Measurements from ENCODE around the gene VASP. TPM values are rescaled to one million over a fixed set of nuclear protein-coding genes. Genes with fewer than 3 reads are reported as not detected.

VASP gene
- total RNA-seq, 1 experiment from 2014 or later, result 102 TPM

DNA sequence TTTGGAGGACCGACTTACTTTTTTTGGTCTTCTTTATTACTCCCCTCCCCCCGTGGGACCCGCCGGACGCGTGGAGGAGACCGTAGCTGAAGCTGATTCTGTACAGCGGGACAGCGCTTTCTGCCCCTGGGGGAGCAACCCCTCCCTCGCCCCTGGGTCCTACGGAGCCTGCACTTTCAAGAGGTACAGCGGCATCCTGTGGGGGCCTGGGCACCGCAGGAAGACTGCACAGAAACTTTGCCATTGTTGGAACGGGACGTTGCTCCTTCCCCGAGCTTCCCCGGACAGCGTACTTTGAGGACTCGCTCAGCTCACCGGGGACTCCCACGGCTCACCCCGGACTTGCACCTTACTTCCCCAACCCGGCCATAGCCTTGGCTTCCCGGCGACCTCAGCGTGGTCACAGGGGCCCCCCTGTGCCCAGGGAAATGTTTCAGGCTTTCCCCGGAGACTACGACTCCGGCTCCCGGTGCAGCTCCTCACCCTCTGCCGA is 39.1 kb upstream of the VASP start:
- TF ChIP-seq EZH2 (IDR thresholded peaks at IDR 0.05; ENCODE audit: borderline replicate concordance, low read depth, low read length, poor library complexity, severe bottlenecking) (no peak), CTCF (conservative IDR thresholded peaks at IDR 0.05; ENCODE audit: low read depth, low read length) (no peak)
- CTCF ChIA-PET, result interaction anchor here (0.6 to 2.1 kb wide), 7 partner anchors 11 to 67 kb away, joined by 3 to 16 read pairs (median 5); no protein-coding TSS in a partner anchor
- POLR2A ChIA-PET (ENCODE audit: low non-redundant PET), result interaction anchor here (0.7 to 2.3 kb wide), 4 partner anchors 17 to 318 kb away, joined by 3 to 5 read pairs (median 3); no protein-coding TSS in a partner anchor
- intact Hi-C loops (cut with micrococcal nuclease; ENCODE audit: unreplicated experiment), result no loop called here
- Histone ChIP-seq H3K36me3 (ENCODE audit: insufficient read depth, low read length, poor library complexity, severe bottlenecking) (no peaks in the 10 kb centered on the region), H3K4me3 (ENCODE audit: low read depth, low read length, poor library complexity, severe bottlenecking) (peak overlapping the region; percentile 63), H3K27me3 (replicated peaks; ENCODE audit: insufficient read depth, low read depth, low read length, poor library complexity) (no peaks in the 10 kb centered on the region), H3K9me3 (ENCODE audit: low read depth, low read length, poor library complexity, severe bottlenecking) (no peaks in the 10 kb centered on the region), H3K27ac (ENCODE audit: low read depth, low read length, poor library complexity, severe bottlenecking) (peak overlapping the region; percentile 91), H3K4me1 (ENCODE audit: insufficient read depth, low read length, poor library complexity, severe bottlenecking) (no peaks in the 10 kb centered on the region)
- TSS peak; percentile 90 for BruUV-seq (replicated peaks)
- peak; percentile 33 for DNase-seq (ENCODE audit: low spot score)

DNA sequence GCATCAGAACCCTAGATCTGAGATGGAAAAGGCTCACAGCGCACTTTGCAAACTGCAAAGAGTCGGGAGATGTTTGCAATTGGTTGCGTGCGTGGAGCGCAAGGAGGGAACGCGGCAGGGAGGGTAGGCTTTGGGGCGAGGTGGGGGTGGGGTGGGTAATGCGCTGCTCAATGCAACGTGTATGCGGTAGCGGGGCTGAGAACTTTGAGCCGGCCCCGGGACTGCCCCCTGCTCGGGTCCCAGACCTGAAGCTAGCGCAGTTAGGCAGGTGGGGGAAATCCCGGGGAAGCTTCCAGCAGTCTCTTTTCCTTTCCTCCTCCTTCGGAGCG is 38.5 kb upstream of the VASP start:
- no peak for DNase-seq (ENCODE audit: low spot score)
- peak overlapping the region; percentile 91 for H3K27ac ChIP-seq (ENCODE audit: low read depth, low read length, poor library complexity, severe bottlenecking)
- H3K36me3 ChIP-seq (ENCODE audit: insufficient read depth, low read length, poor library complexity, severe bottlenecking), result no peaks in the 10 kb centered on the region
- TF ChIP-seq CTCF (conservative IDR thresholded peaks at IDR 0.05; ENCODE audit: low read depth, low read length) (no peak), EZH2 (IDR thresholded peaks at IDR 0.05; ENCODE audit: borderline replicate concordance, low read depth, low read length, poor library complexity, severe bottlenecking) (no peak)
- H3K4me1 ChIP-seq (ENCODE audit: insufficient read depth, low read length, poor library complexity, severe bottlenecking), result no peaks in the 10 kb centered on the region
- ChIA-PET CTCF (interaction anchor here (1.4 to 2.1 kb wide), 3 partner anchors 10 to 30 kb away, joined by 5 to 16 read pairs (median 8); no protein-coding TSS in a partner anchor), POLR2A (ENCODE audit: low non-redundant PET) (interaction anchor here (2.3 kb wide), 1 partner anchor 29 kb away, joined by 5 read pairs; no protein-coding TSS in a partner anchor)
- no peaks in the 10 kb centered on the region for H3K27me3 ChIP-seq (replicated peaks; ENCODE audit: insufficient read depth, low read depth, low read length, poor library complexity)
- no peaks in the 10 kb centered on the region for H3K9me3 ChIP-seq (ENCODE audit: low read depth, low read length, poor library complexity, severe bottlenecking)
- intact Hi-C loops (cut with micrococcal nuclease; ENCODE audit: unreplicated experiment), result no loop called here
- BruUV-seq (replicated peaks), result no TSS peak
- H3K4me3 ChIP-seq (ENCODE audit: low read depth, low read length, poor library complexity, severe bottlenecking), result peak overlapping the region; percentile 63

DNA sequence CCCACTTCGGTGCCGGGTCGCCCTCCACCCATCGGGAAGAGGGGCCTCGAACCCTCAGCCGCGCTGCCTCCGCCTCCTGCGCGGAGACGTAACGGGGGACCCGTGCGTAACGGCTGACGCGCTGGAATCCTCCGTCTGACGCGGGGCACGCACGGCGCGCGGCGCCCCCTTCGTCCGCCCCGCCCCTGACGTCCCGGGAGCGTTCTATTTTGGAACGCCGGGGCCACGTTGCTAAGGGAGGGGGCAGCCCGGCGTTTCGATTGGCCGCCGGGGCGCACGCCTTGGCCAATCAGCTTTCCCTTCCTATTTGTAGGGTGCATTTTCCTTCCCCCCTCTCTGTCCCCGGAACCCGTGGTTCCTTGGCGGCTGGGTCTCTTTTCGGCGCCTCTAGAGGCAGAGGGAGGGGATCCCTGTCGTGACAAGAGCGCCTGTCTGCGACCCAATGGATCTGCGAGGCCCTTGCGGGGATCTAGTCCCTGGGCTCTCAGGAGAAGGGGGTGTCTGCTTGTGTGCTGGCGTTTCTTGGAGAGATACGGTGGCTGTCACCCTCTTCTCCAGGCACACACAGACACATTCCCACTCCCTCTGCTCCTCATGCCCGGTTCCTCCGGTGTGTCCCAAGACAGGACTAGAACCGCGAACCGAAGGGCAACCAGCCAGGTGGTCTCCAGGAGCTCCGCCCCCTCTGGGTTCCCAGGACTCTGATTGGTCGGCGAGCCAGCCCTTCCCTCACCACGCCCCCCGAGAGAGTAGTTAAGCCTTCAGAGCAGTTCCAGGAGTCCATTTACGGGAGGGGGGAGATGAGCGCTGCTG is 37.9 kb upstream of the VASP start:
- Histone ChIP-seq H3K27me3 (replicated peaks; ENCODE audit: insufficient read depth, low read depth, low read length, poor library complexity) (no peaks in the 10 kb centered on the region), H3K4me1 (ENCODE audit: insufficient read depth, low read length, poor library complexity, severe bottlenecking) (no peaks in the 10 kb centered on the region), H3K27ac (ENCODE audit: low read depth, low read length, poor library complexity, severe bottlenecking) (peak overlapping the region; percentile 91), H3K4me3 (ENCODE audit: low read depth, low read length, poor library complexity, severe bottlenecking) (peak overlapping the region; percentile 63), H3K9me3 (ENCODE audit: low read depth, low read length, poor library complexity, severe bottlenecking) (no peaks in the 10 kb centered on the region), H3K36me3 (ENCODE audit: insufficient read depth, low read length, poor library complexity, severe bottlenecking) (no peaks in the 10 kb centered on the region)
- intact Hi-C loops (cut with micrococcal nuclease; ENCODE audit: unreplicated experiment), result no loop called here
- ChIA-PET POLR2A (ENCODE audit: low non-redundant PET) (interaction anchor here (2.3 kb wide), 1 partner anchor 30 kb away, joined by 5 read pairs; no protein-coding TSS in a partner anchor), CTCF (interaction anchor here (0.6 to 2.1 kb wide), 5 partner anchors 9 to 584 kb away, joined by 3 to 16 read pairs (median 5); no protein-coding TSS in a partner anchor)
- no peak for TF ChIP-seq EZH2 (IDR thresholded peaks at IDR 0.05; ENCODE audit: borderline replicate concordance, low read depth, low read length, poor library complexity, severe bottlenecking)
- no peak for TF ChIP-seq CTCF (conservative IDR thresholded peaks at IDR 0.05; ENCODE audit: low read depth, low read length)
- peak; percentile 98 for DNase-seq (ENCODE audit: low spot score)
- BruUV-seq (replicated peaks), result no TSS peak

Data from A673 (cell line).